Chondrocyte (in vitro differentiated cells): ENCODE measurements around the gene IL17D. TPM values are rescaled to one million over a fixed set of nuclear protein-coding genes. Genes with fewer than 3 reads are reported as not detected.
"Not testable (repeated sequence)": the region's sequence is repeated elsewhere in the genome, so short reads cannot be mapped to it uniquely, and the experiment has no call there.

Experiments
- DNase-seq: peaks from one replicate; pipeline ENCODE4 v3.0.0; 2021; ENCODE audit warnings: mixed read lengths, low spot score
- H3K27ac Mint-ChIP-seq: one replicate; pipeline ENCODE4 v1.8.0; 2021; ENCODE audit warnings: mild to moderate bottlenecking, moderate library complexity, mixed read lengths; ENCODE audit not compliant: unreplicated experiment
- H3K27me3 Mint-ChIP-seq: 2 replicates; pipeline ENCODE4 v1.8.0; 2021; ENCODE audit warnings: low read depth, mixed read lengths
- H3K36me3 Mint-ChIP-seq: 2 replicates; pipeline ENCODE4 v1.8.0; 2021; ENCODE audit warnings: low read depth, mixed read lengths
- H3K4me1 Mint-ChIP-seq: 2 replicates; pipeline ENCODE4 v1.8.0; 2021; ENCODE audit warnings: low read depth, mild to moderate bottlenecking, mixed read lengths
- H3K4me3 Mint-ChIP-seq: one replicate; pipeline ENCODE4 v1.8.0; 2021; ENCODE audit warnings: mild to moderate bottlenecking, moderate library complexity, mixed read lengths; ENCODE audit not compliant: unreplicated experiment
- H3K9me3 Mint-ChIP-seq: 2 replicates; pipeline ENCODE4 v1.8.0; 2021; ENCODE audit warnings: low read depth, mixed read lengths
- total RNA-seq: library from RNA; stranded (reverse); gene quantifications from 3 replicates; pipeline ENCODE4 v1.2.1, GENCODE V29; 2021
- TF ChIP-seq, protein P1 (sequence below): fragments of 200-600 bp; sonication (generic); IDR thresholded peaks from 2 replicates; pipeline ENCODE4 v1.5.0; 2021; ENCODE audit warnings: antibody characterized with exemption, mild to moderate bottlenecking, moderate library complexity

IL17D gene
- total RNA-seq, 1 donor from 2014 or later = 12.1 TPM

DNA sequence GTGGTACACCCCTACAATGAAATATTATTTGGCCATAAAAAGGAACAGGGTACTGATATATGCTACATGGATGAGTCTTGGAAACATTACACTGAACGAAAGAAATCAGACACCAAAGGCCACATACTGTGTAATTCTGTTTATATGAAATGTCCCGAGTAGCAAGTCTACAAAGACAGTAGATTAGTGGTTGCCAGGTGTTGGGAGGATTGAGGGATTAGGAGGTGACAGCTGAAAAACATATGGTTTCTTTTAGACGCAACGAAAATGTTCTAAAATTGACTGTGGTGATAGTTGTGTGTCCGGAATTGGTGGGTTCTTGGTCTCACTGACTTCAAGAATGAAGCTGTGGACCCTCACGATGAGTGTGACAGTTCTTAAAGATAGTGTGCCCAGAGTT lies 35.1 kb downstream of the IL17D start:
- TF ChIP-seq, protein P1, sequence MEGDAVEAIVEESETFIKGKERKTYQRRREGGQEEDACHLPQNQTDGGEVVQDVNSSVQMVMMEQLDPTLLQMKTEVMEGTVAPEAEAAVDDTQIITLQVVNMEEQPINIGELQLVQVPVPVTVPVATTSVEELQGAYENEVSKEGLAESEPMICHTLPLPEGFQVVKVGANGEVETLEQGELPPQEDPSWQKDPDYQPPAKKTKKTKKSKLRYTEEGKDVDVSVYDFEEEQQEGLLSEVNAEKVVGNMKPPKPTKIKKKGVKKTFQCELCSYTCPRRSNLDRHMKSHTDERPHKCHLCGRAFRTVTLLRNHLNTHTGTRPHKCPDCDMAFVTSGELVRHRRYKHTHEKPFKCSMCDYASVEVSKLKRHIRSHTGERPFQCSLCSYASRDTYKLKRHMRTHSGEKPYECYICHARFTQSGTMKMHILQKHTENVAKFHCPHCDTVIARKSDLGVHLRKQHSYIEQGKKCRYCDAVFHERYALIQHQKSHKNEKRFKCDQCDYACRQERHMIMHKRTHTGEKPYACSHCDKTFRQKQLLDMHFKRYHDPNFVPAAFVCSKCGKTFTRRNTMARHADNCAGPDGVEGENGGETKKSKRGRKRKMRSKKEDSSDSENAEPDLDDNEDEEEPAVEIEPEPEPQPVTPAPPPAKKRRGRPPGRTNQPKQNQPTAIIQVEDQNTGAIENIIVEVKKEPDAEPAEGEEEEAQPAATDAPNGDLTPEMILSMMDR = no peak
- Mint-ChIP-seq H3K4me3 (no peak overlapping the region), H3K27me3 (no peaks in the 10 kb centered on the region), H3K9me3 (no peaks in the 10 kb centered on the region), H3K36me3 (peaks cover 6% of the 10 kb centered on the region), H3K27ac (no peak overlapping the region), H3K4me1 (no peaks in the 10 kb centered on the region)
- no peak for DNase-seq

DNA sequence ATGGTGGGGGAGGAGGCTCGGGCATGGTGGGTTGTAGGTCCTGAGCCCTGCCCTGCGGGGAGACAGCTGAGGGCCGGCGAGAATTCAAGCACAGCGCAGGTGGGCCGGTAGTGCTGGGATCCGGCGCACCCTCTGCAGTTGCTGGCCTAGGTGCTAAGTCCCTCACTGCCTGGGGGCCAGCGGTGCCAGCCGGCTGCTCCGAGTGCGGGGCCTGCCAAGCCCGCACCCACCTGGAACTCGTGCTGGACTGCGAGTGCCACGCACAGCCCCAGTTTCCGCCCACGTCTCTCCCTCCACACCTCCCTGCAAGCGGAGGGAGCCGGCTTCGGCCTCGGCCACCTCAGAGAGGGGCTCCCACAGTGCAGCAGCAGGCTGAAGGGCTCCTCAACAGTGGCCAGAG lies 36.5 kb downstream of the IL17D start:
- Mint-ChIP-seq H3K9me3 (no peaks in the 10 kb centered on the region), H3K4me1 (no peaks in the 10 kb centered on the region), H3K27ac (no peak overlapping the region), H3K27me3 (no peaks in the 10 kb centered on the region), H3K36me3 (peaks cover 6% of the 10 kb centered on the region), H3K4me3 (no peak overlapping the region)
- no peak for DNase-seq
- TF ChIP-seq, protein P1 = no peak

DNA sequence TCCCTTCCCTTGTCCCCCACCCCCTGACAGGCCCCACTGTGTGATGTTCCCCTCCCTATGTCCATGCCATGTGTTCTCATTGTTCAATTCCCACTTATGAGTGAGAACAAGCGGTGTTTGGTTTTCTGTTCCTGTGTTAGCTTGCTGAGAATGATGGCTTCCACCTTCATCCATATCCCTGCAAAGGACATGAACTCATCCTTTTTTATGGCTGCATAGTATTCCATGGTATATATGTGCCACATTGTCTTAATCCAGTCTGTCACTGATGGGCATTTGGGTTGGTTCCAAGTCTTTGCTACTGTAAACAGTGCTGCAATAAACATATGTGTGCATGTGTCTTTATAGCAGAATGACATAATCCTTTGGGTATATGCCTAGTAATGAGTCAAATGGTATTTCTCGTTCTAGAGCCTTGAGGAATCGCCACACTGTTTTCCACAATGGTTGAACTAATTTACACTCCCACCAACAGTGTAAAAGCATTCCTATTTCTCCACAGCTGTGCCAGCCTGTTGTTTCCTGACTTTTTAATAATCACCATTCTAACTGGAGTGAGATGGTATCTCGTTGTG lies 40.4 kb downstream of the IL17D start:
- DNase-seq, H3K4me3 Mint-ChIP-seq, H3K9me3 Mint-ChIP-seq, H3K27me3 Mint-ChIP-seq, H3K27ac Mint-ChIP-seq, H3K36me3 Mint-ChIP-seq, H3K4me1 Mint-ChIP-seq: not testable (repeated sequence)

DNA sequence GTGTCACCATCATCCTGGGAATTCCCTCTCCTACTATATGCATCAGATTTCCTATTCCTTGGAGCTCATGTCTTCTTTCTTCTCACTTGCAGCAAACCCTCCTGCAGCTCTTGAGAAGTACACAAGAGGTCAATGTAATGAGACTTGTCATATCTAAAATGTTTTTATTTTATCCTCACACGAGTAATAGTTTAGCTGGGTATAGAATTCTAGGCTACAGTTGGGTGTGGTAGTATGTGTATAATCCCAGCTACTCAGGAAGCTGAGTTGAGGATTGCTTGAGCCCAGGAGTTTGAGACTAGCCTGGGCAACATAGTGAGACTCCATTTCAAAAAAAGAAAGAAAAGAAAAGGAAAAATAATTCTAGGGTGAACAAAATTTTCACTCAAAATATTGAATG lies 45.9 kb downstream of the IL17D start:
- H3K9me3 Mint-ChIP-seq = peaks cover 45% of the 10 kb centered on the region
- no peak for DNase-seq
- H3K27ac Mint-ChIP-seq = no peak overlapping the region
- no peaks in the 10 kb centered on the region for H3K4me1 Mint-ChIP-seq
- TF ChIP-seq, protein P1 = no peak
- no peak overlapping the region for H3K4me3 Mint-ChIP-seq
- H3K27me3 Mint-ChIP-seq = no peaks in the 10 kb centered on the region
- H3K36me3 Mint-ChIP-seq = peaks cover 27% of the 10 kb centered on the region

DNA sequence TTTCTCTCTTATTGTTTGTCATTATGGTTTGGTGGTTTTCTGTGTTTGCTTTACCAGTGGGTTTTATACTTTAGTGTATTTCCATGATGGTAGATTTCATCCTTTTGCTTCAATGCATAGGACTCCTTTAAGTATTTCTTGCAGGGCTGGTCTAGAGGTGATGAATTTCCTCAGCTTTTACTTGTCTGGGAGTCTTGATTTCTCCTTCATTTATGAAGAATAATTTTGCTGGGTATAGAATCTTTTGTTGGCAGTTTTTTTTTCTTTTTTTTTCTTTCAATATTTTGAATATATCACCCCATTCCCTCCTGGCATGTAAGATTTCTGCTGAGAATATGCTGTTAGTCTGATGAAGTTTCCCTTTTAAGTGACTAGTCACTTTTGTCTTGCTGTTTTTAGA lies 50.5 kb downstream of the IL17D start:
- Mint-ChIP-seq H3K27ac (no peak overlapping the region), H3K36me3 (peaks cover 37% of the 10 kb centered on the region), H3K4me1 (no peaks in the 10 kb centered on the region), H3K4me3 (no peak overlapping the region), H3K9me3 (peaks cover 63% of the 10 kb centered on the region), H3K27me3 (no peaks in the 10 kb centered on the region)
- DNase-seq = no peak
- TF ChIP-seq, protein P1 = no peak

DNA sequence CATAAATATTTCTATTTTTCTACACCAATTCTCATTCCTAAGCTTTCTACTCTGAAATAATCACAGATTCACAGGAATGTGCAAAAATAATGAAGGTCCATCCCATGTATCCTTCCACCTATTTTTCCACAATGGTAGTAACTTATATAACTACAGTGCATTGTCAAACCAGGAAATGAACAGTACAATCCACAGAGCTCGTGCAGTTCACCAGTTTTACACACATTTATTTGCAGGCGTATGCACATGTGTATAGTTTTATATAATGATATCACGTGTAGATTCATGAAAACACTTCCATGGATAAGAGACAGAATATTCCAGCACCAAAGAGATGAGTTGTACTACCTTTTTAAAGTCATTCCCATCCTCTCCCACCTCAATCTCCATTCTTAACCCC lies 57.4 kb downstream of the IL17D start:
- TF ChIP-seq, protein P1 = no peak
- H3K9me3 Mint-ChIP-seq = peaks cover 16% of the 10 kb centered on the region
- peaks cover 9% of the 10 kb centered on the region for H3K36me3 Mint-ChIP-seq
- DNase-seq = no peak
- no peak overlapping the region for H3K27ac Mint-ChIP-seq
- no peak overlapping the region for H3K4me3 Mint-ChIP-seq
- H3K4me1 Mint-ChIP-seq = no peaks in the 10 kb centered on the region
- no peaks in the 10 kb centered on the region for H3K27me3 Mint-ChIP-seq
